SK-N-SH treated with all-trans-retinoic acid at 6 μM for 48 hours (cell line): Measurements from ENCODE around the gene GRK1.

Experiments used
- PATZ1 ChIP-seq: fragments of 250-450 bp; sonication (Bioruptor Pico); IDR thresholded peaks from 2 replicates; pipeline ENCODE4 v1.8.0; 2020; ENCODE audit warnings: mild to moderate bottlenecking, moderate library complexity, borderline replicate concordance
- ZFP3 ChIP-seq: fragments of 250-450 bp; sonication (Bioruptor Pico); IDR thresholded peaks from 2 replicates; pipeline ENCODE4 v1.5.0; 2020; ENCODE audit warnings: mild to moderate bottlenecking, moderate library complexity

- TF ChIP-seq ZFP3 (no peak), PATZ1 (CRISPR knock-in tag) (no peak)
These were observed 73.2 kb downstream of the GRK1 start for GRCh38 chr13:113740286-113740556.
